HG02610 (cell line): ENCODE results near the gene COL5A1.

Experiments used
- ATAC-seq: cut with Tn5 transposase; IDR thresholded peaks from one replicate; pipeline ENCODE4 v1.9.1; 2021; ENCODE audit warnings: mild to moderate bottlenecking, moderate library complexity; ENCODE audit not compliant: unreplicated experiment

COL5A1 gene

GRCh38 chr9:134883040-134883782 lies 241.6 kb downstream of the COL5A1 start:
- ATAC-seq = no peak

- ATAC-seq = no peak
Observed at GRCh38 chr9:134884492-134884891, 242.9 kb downstream of the COL5A1 start.

GRCh38 chr9:134885001-134885678 lies 243.5 kb downstream of the COL5A1 start:
- ATAC-seq = no peak

DNA sequence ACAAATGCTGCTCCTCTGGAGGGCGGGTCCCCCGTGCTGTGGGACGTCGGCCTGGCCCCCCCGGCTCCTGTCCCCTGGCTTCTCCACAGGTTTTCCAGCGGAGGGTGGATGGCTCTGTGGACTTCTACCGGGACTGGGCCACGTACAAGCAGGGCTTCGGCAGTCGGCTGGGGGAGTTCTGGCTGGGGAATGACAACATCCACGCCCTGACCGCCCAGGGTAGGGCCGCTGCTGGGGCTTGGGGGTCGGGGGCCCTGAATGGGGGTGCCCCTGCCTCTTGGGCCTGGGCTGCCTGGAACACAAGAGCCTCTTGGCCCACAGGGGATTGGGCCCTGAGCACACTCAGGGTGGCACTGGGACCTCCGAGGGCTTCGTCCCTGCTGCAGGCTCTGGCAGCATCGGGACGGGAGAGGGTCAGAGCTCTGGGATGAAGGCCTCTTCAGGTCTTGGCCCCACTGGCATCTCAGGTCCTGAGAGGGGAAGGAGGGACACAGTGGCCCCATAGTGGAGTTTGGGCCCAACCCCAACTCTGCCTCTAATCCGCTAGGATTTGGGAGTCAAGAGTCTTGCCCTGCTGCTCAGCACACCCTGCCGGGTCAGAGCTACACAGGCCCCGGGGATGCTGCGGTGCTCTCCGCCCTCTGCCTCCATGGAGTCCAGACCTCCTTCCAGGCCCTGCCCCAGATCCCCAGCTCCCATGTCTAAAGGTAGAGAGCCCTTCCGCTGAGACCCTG lies 244.2 kb downstream of the COL5A1 start:
- ATAC-seq = no peak

DNA sequence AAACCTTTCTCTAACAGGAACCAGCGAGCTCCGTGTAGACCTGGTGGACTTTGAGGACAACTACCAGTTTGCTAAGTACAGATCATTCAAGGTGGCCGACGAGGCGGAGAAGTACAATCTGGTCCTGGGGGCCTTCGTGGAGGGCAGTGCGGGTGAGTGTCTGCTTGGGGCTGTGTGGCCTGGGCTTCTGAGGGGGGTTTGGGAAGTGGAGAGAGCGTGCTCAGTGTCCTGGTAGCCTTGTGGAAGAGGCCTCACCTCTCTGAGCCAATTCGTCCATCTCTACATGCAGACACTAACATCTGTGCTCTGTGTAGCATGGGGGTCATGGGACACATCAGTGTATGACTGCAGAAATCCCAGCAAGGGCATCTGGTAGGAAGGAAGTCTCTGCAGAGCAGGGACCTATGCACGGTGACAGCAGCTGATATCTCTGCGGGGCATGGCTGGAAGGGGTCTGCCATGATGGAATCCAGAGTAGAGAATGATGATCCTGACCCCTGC lies 244.9 kb downstream of the COL5A1 start:
- ATAC-seq = no peak

- no peak for ATAC-seq
Observed at GRCh38 chr9:134887219-134887618, 245.6 kb downstream of the COL5A1 start.

GRCh38 chr9:134887686-134888602 lies 246.3 kb downstream of the COL5A1 start:
- ATAC-seq = no peak

DNA sequence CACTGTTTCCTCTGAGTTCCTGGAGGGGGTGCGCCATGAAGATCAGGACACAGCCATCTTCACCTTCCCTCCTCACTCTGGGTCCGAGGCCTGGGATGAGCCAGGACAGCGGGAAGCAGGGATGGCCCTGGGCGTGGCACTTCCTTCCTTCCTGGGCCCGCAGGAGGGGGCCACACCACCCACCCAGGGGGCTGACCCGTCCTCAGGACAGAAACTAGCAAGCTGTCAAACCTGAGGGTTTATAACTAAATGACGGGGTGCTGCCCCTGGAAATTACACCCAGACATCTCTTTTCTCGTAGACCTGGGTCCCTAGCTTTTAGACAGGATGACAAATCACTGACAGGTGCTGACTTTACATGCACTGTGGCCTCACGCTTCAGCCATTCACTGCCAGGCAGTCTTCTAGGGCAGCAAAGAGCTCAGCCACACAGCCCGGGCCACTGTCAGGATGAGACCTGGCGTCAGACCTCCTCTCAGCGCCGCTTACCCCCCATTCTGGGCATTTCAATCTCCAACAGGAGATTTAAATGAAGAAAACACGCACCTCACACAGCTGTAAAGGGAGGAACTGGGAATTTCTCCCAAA lies 247.1 kb downstream of the COL5A1 start:
- ATAC-seq = no peak

GRCh38 chr9:134889386-134890154 lies 248.0 kb downstream of the COL5A1 start:
- ATAC-seq = no peak

DNA sequence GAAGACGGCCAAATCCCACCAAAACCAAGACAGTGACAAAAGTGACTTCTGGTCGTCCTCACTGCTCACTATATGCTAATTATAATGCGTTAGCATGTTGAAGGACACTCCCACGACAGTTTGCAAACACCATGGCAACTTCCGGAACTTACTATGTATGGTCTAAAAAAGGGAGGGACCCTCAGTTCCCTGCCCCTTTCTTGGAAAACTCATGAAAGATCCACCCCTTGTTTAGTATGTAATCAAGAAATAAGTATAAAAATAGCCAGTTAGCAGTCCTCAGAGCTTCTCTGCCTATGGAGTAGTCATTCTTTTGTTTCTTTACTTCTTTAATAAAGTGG lies 248.5 kb downstream of the COL5A1 start:
- no peak for ATAC-seq

DNA sequence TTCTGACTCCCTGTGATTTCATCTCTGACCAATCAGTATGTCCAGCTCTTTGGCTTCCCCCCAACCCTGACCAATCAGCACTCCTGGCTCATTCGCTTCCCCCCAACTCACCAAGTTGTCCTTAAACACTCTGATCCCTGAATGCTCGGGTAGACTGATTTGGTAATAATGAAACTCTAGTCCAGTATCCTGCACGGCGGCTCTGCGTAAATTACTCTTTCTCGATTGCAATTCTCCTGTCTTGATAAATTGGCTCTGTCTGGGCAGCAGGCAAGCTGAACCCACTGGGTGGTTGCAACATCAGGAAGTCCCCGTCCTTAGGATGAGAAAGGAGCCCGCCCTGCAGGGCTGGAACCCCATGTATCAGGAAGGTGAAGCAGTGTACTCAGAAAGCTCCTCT lies 249.4 kb downstream of the COL5A1 start:
- ATAC-seq = no peak

DNA sequence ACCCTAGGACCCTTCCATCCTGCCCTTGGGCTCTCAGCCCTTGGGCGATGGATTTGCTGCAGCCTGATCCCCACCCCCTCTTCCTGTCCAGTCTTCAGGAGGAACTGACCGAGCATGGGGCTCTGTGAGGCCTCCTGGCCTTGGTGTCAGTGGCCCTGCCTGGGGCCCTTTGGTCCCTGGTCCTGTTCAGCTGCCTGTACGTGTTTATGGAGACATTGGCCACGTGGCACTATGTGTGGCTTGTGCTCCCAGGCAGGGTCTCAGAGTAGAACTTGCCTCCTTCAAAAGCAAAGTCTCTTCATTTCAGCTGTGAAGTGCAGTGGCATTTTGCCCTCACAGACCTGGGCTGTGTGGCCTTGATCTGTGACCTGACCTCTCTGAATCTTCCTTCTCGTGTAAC lies 250.1 kb downstream of the COL5A1 start:
- ATAC-seq = no peak

GRCh38 chr9:134892221-134892620 lies 250.6 kb downstream of the COL5A1 start:
- ATAC-seq = no peak

GRCh38 chr9:134892820-134893420 lies 251.3 kb downstream of the COL5A1 start:
- ATAC-seq = no peak
